CD4-positive, alpha-beta T cell (primary cell): Measurements from ENCODE around the gene LGI2. TPM values are rescaled to one million over a fixed set of nuclear protein-coding genes. Genes with fewer than 3 reads are reported as not detected.

Source experiments
- ATAC-seq: fragments of 200-7000 bp; cut with Tn5 transposase; one replicate; pipeline ENCODE4 v1.10.0; 2022; ENCODE audit warnings: mild to moderate bottlenecking; ENCODE audit not compliant: poor library complexity
- CTCF ChIA-PET: fragments of 350-600 bp; sonication (Branson Sonifier 250); formaldehyde crosslinking; loops from one replicate; lab custom pipeline; 2021; ENCODE audit warnings: antibody characterized with exemption, inconsistent platforms; lab: Charles Lee
- POLR2A ChIA-PET: fragments of 350-600 bp; sonication (Branson Sonifier 250); formaldehyde crosslinking; loops from one replicate; lab custom pipeline; 2021; ENCODE audit warnings: antibody characterized with exemption, inconsistent platforms; lab: Charles Lee
- DNase-seq, 14 experiments: peaks; one replicate each; pipeline ENCODE4 v3.0.0-alpha.2; 2013 to 2020; ENCODE audit warnings: mixed read lengths in 2 of 14
- H3K27ac ChIP-seq, 2 donors: one replicate each; pipeline versions ENCODE4 v1.5.1 to v1.7.0; 2013; ENCODE audit warnings: low read length in 2 of 2, low read depth in 1 of 2, mild to moderate bottlenecking in 1 of 2
- H3K27me3 ChIP-seq, 2 experiments: 1 replicate in 1 of 2; 2 replicates in 1 of 2; pipeline versions ENCODE4 v1.6.1 to v1.7.0; 2013; ENCODE audit warnings: low read length in 2 of 2, control low read depth in 1 of 2, mild to moderate bottlenecking in 1 of 2, moderate library complexity in 1 of 2; ENCODE audit not compliant: insufficient read depth in 2 of 2, control insufficient read depth in 1 of 2
- H3K36me3 ChIP-seq: one replicate; pipeline ENCODE4 v1.6.1; 2013; ENCODE audit warnings: low read length, control low read depth; ENCODE audit not compliant: insufficient read depth
- H3K4me1 ChIP-seq: one replicate; pipeline ENCODE4 v1.6.1; 2013; ENCODE audit warnings: low read length, control low read depth; ENCODE audit not compliant: insufficient read depth
- H3K4me3 ChIP-seq: one replicate; pipeline ENCODE4 v1.5.1; 2013; ENCODE audit warnings: mild to moderate bottlenecking, low read length, moderate library complexity
- H3K9me3 ChIP-seq, 2 experiments: 1 replicate in 1 of 2; 2 replicates in 1 of 2; pipeline versions ENCODE4 v1.6.1 to v1.7.0; 2013; ENCODE audit warnings: low read length in 2 of 2, mild to moderate bottlenecking in 2 of 2, control low read depth in 1 of 2, moderate library complexity in 1 of 2; ENCODE audit not compliant: control insufficient read depth in 1 of 2, insufficient read depth in 1 of 2
- H3K27ac Mint-ChIP-seq: one replicate; pipeline ENCODE4 v1.8.0; 2020; ENCODE audit warnings: mixed read lengths
- H3K27me3 Mint-ChIP-seq: one replicate; pipeline ENCODE4 v1.8.0; 2021; ENCODE audit warnings: mixed read lengths
- H3K36me3 Mint-ChIP-seq: one replicate; pipeline ENCODE4 v1.8.0; 2021; ENCODE audit warnings: low read depth, mixed read lengths
- H3K4me1 Mint-ChIP-seq: one replicate; pipeline ENCODE4 v1.8.0; 2021; ENCODE audit warnings: low read depth, mixed read lengths
- H3K4me3 Mint-ChIP-seq: one replicate; pipeline ENCODE4 v1.8.0; 2020; ENCODE audit warnings: mild to moderate bottlenecking, mixed read lengths
- H3K9me3 Mint-ChIP-seq: one replicate; pipeline ENCODE4 v1.8.0; 2020; ENCODE audit warnings: mixed read lengths
- intact Hi-C, 2 experiments: fragments of 100-400 bp; cut with DNase I in 1 of 2; cut with micrococcal nuclease in 1 of 2; formaldehyde crosslinking; loops; one replicate each; pipeline versions ENCODE4 v1.15.1 to v1.9.0; 2023 to 2025; cut with DNase I, micrococcal nuclease
- total RNA-seq, 174 experiments: library from RNA in 2 of 174; stranded (reverse) in 2 of 174; gene quantifications; one replicate each; pipeline ENCODE4 v1.2.3 and lab custom pipeline; 2021 to 2026
- TF ChIP-seq, protein P1 (sequence below): fragments of 200-600 bp; IDR thresholded peaks from one replicate; pipeline ENCODE4 v1.8.0; 2022; ENCODE audit warnings: antibody characterized with exemption, mild to moderate bottlenecking

The LGI2 gene
- total RNA-seq, 2 experiments from 2014 or later, result not detected

DNA sequence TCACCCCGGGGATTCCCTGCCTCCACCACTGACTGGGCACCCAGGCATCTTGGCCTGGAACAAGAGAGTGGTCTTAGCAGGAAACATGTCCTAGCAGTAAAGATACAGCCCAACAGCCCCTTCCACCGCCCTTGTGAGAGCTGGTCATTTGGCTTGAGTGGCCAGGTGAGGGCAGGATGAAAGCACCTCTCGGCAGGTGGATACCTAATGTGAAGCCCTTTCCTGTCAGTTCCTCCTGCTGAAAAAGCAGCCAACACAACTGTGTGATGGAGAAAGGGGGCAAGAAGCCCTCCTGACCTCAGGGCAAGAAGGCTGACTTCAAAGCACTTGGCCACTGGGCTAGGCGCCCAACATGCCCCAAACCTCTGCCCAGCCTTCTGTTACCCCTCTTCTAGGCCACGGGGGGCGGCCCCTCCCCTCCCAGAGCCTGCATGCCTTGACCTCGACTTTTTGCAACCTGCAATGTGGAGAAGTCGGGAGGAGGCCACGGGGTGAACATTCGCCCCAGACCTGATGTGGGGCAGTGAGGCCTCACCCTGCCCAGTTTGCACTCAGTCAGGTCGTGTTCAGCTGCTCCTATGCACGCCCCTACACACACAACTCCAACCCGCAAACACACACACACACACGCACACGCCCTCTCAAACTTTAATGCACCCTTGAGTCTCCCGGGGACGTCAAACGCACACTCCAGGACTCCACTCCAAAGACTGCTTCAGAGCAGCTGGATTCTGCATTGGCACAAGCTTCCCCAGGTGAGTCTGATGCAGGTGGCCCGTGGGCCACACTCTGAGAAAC lies 1.1 kb downstream of the LGI2 start:
- Mint-ChIP-seq H3K27ac (no peak overlapping the region), H3K9me3 (no peaks in the 10 kb centered on the region), H3K27me3 (peaks cover 88% of the 10 kb centered on the region), H3K4me3 (no peak overlapping the region), H3K36me3 (no peaks in the 10 kb centered on the region), H3K4me1 (peaks cover 5% of the 10 kb centered on the region)
- no peak for ATAC-seq
- H3K4me1 ChIP-seq, result peaks cover 8% of the 10 kb centered on the region
- peaks cover 0 to 17% of the 10 kb centered on the region in 2 experiments for H3K9me3 ChIP-seq
- CTCF ChIA-PET, result no interaction called here
- POLR2A ChIA-PET, result no interaction called here
- no peaks in the 10 kb centered on the region for H3K36me3 ChIP-seq
- H3K27me3 ChIP-seq, result peaks cover 45 to 57% of the 10 kb centered on the region in 2 experiments
- H3K27ac ChIP-seq, result no peak overlapping the region
- no peak for DNase-seq
- intact Hi-C loops, result no loop called here
- TF ChIP-seq, protein P1, sequence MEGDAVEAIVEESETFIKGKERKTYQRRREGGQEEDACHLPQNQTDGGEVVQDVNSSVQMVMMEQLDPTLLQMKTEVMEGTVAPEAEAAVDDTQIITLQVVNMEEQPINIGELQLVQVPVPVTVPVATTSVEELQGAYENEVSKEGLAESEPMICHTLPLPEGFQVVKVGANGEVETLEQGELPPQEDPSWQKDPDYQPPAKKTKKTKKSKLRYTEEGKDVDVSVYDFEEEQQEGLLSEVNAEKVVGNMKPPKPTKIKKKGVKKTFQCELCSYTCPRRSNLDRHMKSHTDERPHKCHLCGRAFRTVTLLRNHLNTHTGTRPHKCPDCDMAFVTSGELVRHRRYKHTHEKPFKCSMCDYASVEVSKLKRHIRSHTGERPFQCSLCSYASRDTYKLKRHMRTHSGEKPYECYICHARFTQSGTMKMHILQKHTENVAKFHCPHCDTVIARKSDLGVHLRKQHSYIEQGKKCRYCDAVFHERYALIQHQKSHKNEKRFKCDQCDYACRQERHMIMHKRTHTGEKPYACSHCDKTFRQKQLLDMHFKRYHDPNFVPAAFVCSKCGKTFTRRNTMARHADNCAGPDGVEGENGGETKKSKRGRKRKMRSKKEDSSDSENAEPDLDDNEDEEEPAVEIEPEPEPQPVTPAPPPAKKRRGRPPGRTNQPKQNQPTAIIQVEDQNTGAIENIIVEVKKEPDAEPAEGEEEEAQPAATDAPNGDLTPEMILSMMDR, result no peak
- H3K4me3 ChIP-seq, result no peak overlapping the region

DNA sequence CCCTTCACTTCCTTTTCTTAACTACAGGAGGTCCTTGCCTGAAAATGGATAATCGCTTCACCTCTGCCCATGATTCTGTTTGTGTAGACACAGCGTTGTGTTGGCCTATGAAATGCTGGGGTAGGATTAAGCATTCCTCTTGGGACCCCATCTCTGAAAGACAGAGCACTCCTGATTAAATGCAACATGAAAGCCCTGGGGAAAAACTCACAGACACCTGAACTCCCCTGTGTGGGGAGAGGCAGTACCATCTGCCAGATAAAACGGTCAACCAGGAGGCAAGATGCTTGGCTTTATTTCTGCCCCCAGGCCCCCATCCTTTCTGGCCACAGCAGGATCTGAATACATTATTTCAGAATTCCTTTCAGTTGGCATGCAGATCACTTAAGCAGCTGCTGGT lies 1.9 kb downstream of the LGI2 start:
- ATAC-seq, result no peak
- intact Hi-C loops, result no loop called here
- H3K27ac ChIP-seq, result no peak overlapping the region
- TF ChIP-seq, protein P1, result no peak
- H3K9me3 Mint-ChIP-seq, result no peaks in the 10 kb centered on the region
- no peaks in the 10 kb centered on the region for H3K36me3 Mint-ChIP-seq
- H3K4me3 Mint-ChIP-seq, result no peak overlapping the region
- no peak overlapping the region for H3K4me3 ChIP-seq
- H3K4me1 Mint-ChIP-seq, result peaks cover 5% of the 10 kb centered on the region
- H3K27me3 ChIP-seq, result peaks cover 45 to 57% of the 10 kb centered on the region in 2 experiments
- H3K36me3 ChIP-seq, result no peaks in the 10 kb centered on the region
- H3K4me1 ChIP-seq, result peaks cover 8% of the 10 kb centered on the region
- peaks cover 87% of the 10 kb centered on the region for H3K27me3 Mint-ChIP-seq
- POLR2A ChIA-PET, result no interaction called here
- DNase-seq, result no peak
- no peak overlapping the region for H3K27ac Mint-ChIP-seq
- CTCF ChIA-PET, result no interaction called here
- peaks cover 0 to 17% of the 10 kb centered on the region in 2 experiments for H3K9me3 ChIP-seq

DNA sequence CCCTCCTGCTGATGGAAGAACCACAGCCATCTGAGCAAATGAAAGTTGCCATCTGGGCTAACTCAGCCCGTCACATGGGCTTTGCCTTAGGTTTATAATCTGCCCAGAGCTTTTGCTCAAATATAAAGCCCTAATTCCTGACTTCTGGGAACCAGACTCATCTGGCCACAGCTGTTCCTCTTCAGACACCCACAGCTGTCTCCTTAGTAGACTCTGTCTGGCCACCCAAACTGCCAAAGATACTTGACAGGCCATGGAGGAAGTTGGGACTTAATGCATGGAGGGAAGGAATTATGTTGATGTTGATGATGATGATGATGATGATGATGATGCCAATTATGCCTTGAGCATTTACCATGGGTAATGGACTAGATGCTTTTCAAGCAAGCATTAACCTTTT lies 8.0 kb downstream of the LGI2 start:
- H3K4me3 Mint-ChIP-seq, result no peak overlapping the region
- peaks cover 76% of the 10 kb centered on the region for H3K27me3 Mint-ChIP-seq
- ATAC-seq (no peak), DNase-seq (no peak)
- Histone ChIP-seq H3K4me3 (no peak overlapping the region), H3K27ac (no peak overlapping the region), H3K27me3 (peaks cover 5 to 20% of the 10 kb centered on the region in 2 experiments), H3K4me1 (no peaks in the 10 kb centered on the region), H3K36me3 (no peaks in the 10 kb centered on the region), H3K9me3 (no peaks in the 10 kb centered on the region)
- ChIA-PET CTCF (no interaction called here), POLR2A (no interaction called here)
- H3K9me3 Mint-ChIP-seq, result no peaks in the 10 kb centered on the region
- no peak overlapping the region for H3K27ac Mint-ChIP-seq
- no peaks in the 10 kb centered on the region for H3K36me3 Mint-ChIP-seq
- TF ChIP-seq, protein P1, result no peak
- no peaks in the 10 kb centered on the region for H3K4me1 Mint-ChIP-seq
- intact Hi-C loops, result no loop called here
